Measurements from ENCODE around the gene NKX6-2.

The NKX6-2 gene

GRCh38 chr10:132813001-132813401 is 27.1 kb upstream of the NKX6-2 start:
- DNase-seq (ENCODE audit: low read depth in 2 of 2), result no peak

- DNase-seq (ENCODE audit: low read depth in 2 of 2), result no peak
Observed at GRCh38 chr10:132812520-132812919, 26.6 kb upstream of the NKX6-2 start.

DNA sequence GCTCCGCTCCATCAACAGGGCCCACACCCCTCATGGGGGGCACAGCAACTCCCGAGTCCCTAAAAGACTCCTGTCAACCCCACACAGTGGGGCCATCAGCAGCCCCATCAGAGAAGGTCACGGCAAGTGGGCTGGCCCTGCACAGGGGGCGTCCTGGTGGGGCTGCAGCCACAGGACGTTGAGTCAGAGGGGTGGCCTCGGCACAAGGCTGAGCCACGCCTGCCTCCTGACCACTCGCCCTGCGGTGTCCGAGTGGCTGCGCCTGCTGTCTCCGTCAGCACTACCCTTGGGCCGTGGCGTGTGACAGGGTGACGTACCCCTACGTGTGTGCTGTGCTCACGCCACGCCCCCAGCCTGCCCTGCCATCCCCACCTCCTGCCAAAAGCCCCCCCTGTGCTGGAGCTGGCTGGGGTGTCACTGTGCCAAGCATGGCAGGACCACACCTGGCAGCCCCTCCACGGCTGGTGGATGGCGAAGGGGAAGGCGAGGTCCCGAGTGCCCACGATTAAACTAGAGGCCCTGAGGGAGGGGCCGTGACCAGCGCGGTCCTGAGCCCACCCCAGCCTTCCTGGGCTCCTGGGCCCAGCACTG is 26.0 kb upstream of the NKX6-2 start:
- DNase-seq (ENCODE audit: low read depth in 2 of 2), result no peak

GRCh38 chr10:132810807-132811700 is 25.1 kb upstream of the NKX6-2 start:
- DNase-seq (ENCODE audit: low read depth in 2 of 2), result no peak

- DNase-seq (ENCODE audit: low read depth in 2 of 2), result no peak
Observed at GRCh38 chr10:132810141-132810806, 24.3 kb upstream of the NKX6-2 start.

- DNase-seq (ENCODE audit: low read depth in 2 of 2), result no peak
Observed at GRCh38 chr10:132809232-132810140, 23.5 kb upstream of the NKX6-2 start.

DNA sequence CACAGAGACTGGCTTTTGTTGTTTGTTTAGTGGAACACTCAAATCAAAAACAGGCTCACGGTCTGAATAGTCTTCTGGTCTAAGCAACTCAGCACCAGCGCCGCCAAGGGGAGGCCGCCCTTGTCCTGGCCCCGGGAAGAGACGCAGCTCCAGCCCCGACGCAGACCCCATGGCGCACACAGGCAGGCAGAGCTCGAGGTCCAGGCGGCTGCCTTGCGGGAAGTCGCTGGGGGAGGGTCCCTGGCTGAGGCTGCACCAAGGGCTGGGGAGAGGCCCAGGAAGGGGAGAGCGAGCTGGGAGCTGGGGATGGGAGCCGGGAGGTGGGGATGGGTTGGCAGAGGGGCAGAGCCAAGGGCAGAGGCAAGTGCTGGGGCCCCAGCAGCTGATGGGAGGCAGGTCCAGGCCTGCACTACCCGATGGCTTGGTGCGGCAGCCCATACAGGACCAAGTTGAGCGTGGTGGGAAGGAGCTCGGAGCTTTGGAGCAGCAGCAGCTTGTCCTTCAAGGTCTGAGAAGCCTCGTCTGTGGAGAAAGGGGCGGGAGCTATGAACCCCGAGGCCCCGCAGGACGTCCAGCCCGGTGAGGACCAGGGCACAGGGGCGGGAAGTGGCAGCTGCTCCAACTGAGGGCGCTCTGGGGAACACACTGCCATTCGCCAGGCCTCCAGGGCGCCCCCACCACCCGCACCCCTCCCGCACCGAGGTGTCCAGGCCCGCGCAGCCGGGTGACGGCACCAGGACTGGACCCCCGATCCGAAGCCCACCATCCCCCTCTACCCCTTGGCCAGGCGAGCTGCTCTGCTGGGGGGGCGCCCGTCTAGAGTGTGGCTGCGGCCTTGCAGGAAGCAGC is 22.7 kb upstream of the NKX6-2 start:
- no peak for DNase-seq (ENCODE audit: low read depth in 2 of 2)

DNA sequence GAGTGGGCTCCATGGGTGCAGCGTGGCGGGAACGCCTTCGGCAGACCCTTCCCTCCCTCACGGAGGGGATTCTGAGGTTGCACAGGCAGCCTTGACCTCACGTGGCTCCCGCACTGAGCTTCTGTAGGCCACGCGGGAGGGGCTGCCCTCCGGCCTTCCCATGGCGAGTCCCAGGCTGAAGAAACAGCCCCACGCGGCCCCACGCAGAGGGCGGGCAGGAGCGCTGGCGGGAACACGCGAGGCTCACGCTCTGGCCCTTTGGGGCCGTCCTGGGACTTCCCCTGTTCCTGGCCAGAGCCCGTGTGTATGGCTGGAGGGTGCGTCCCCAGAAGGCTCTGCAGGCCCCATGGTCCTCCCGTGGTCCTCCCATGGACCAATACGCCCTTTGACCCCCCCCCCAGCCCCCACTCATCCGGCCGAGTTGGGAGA is 21.7 kb upstream of the NKX6-2 start:
- no peak for DNase-seq (ENCODE audit: low read depth in 2 of 2)

- no peak for DNase-seq (ENCODE audit: low read depth in 2 of 2)
Observed at GRCh38 chr10:132806561-132807003, 20.6 kb upstream of the NKX6-2 start.

GRCh38 chr10:132806110-132806509 is 20.2 kb upstream of the NKX6-2 start:
- DNase-seq (ENCODE audit: low read depth in 2 of 2), result no peak

DNA sequence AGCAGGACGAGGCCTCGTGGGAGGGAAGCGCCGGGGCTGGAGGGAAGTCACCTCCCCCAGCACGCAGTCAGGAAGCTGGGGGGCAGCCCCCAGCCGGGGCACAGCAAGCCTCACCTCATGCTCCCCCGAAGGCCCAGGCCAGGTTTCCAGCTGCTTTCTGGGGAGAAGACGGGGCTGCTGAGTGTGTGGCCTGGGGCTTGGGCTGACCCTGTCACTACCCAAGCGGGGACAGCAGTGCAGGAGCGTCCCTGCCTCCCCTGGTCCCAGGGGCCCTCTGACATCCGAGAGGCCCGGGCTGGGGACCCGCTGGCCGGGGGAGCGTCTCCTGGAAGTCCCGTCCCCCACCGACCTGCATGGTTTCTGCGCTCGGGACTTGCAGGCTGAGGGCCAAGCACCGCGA is 19.7 kb upstream of the NKX6-2 start:
- DNase-seq (ENCODE audit: low read depth in 2 of 2), result no peak

DNA sequence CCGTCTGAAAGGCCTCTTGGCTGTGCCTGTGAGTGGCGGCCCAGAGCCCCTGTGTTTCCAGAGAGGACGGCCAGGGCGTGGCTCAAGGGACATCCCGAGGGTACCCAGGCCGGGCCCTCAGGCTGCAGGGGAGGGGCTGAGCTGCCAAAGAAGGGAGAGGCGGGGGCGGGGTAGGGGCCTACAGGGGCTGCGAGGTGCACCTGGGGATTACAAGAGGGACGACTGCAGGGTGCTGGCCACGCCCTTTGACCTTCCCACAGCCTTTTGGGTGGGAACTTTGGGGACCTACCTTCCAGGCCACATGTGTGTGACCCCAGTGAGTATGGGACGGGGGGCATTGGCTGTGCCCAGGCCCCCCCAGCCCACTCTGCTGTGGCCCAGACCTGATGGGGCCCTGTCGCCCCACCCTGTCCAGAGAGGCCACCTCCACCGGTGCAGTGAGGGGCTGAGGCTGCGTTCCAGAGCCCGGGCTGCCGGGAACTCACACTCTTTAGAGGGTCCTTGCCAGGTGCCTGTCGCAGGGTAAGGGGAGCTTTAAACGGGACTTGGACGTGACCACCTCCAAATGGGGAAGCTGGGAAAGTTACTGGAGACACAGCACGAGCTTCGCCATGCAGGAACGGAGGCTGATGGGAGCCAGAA is 19.0 kb upstream of the NKX6-2 start:
- no peak for DNase-seq (ENCODE audit: low read depth in 2 of 2)

DNA sequence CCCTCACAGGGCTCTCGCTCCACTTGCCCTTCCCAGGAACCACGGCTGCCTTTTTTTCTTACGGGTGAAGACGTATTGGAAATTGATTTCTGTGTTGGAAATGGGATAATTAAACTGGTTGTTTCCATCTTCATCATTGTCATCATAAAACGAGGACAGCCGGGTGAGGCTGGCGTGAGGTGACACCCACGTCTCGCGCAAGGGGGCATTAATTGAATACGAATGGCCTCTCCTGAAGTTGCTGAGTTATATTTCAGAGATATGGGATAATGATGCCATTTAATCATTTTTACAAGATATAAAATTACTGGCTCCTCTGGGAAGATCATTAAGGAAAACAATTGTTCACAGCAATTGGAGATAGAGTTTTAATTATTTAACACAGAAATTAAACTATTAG is 18.3 kb upstream of the NKX6-2 start:
- no peak for DNase-seq (ENCODE audit: low read depth in 2 of 2)

- no peak for DNase-seq (ENCODE audit: low read depth in 2 of 2)
Observed at GRCh38 chr10:132803416-132804210, 17.7 kb upstream of the NKX6-2 start.

DNA sequence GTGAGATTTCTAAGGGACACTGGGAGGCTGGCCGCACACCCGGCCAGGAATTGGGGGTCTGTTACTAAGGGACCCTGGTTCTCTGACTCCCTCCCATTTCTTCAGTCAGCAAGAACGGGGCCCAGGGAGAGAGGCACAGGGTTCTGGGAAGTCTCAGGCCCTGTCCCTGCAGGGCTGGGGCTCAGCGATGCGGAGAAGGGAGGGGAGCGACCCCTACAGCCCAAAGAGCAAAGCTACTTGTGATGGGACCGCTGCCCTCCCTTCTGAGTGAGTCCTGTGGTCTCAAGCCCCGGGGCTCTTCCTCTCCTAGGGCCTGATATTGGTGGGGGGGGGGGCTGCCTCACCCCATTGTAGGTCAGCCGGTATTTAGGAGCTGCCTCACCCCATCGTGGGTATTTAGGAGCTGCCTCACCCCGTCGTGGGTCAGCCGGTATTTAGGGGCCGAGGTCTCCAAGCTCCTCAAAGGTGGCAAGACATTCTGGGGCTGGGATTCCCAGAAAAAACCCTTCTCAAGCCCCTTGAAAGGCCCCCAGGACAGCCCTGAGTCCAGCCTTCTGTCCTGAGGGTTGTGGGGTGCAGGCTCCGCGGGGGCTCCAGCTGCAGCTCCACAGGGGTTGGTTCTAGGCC is 16.9 kb upstream of the NKX6-2 start:
- no peak for DNase-seq (ENCODE audit: low read depth in 2 of 2)

DNA sequence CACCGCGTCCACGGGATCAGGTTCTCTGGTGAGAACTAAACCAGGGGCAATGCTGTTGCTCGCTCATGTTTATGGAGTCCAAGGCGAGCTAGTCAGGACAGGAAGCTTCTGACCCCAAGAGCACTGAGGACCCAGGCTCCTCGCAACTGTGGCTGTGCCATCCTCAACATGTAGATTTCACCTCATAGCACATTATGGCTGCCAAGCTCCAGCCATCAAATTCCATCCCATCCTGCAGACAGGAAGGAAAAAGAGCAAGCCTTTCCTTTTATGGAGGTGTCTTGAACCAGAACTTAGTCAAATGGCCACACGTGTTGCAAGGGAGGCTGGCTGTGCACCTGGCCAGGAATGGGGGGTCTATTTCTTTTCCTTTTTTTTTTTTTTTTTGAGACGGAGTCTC is 16.1 kb upstream of the NKX6-2 start:
- DNase-seq (ENCODE audit: low read depth in 2 of 2), result no peak

DNA sequence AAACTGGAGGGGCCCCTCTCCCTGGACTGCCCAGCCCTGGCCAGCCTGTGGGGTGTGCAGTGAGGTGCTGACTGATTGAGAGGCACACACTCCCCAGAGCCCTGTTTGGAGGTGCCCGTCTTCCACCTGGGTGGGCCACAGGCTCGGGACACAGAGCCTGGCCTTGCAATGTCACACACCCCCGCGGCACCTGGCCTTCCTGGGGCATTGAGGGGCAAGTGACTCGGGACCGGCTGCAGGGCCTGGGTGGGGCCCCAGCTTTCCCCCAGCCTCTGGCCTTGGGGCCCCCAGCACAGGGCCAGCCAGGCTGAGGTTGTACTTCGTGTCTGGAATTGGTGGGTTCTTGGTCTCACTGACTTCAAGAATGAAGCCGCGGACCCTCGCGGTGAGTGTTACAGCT is 13.9 kb upstream of the NKX6-2 start:
- no peak for DNase-seq (ENCODE audit: low read depth in 2 of 2)

DNA sequence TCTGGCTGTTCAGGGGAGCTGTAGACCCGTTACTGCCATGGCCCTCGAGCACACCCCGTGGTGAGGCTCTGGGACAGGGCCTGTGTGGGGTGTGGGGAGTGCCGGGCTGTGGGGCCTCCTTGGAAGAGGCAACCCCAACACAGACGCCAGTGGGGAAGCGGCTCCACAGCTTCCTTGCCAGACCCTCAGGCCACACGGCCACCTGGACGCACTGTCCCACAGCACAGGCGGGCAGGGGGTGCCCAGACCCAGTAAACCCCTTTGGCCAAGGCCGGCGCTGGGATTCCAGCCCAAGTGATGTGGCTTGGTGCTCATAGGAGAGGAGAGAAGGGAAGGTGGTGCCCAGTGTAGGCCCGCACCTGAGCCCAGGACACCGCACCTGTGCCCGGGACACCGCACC is 12.9 kb upstream of the NKX6-2 start:
- DNase-seq (ENCODE audit: low read depth in 2 of 2), result no peak

DNA sequence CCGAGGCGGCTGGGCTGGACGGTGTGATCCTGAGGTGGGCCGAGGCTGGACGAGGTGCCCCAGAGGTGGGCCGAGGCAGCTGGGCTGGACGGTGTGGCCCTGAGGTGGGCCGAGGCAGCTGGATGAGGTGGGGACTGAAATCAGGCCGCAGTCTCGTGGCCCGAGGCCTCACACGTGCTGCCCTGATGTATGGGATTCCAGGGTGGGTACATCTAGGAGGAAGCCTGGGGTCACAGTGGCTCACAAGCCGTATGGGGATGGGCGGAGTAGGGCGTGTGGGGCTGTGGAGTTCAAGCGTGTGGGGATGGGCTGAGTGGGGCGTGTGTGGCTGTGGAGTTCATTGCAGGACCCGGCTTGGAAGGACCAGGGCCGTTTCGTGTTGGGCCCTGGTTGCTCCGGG is 12.5 kb upstream of the NKX6-2 start:
- no peak for DNase-seq (ENCODE audit: low read depth in 2 of 2)
